ENCODE data around the gene RC3H2.

DNA sequence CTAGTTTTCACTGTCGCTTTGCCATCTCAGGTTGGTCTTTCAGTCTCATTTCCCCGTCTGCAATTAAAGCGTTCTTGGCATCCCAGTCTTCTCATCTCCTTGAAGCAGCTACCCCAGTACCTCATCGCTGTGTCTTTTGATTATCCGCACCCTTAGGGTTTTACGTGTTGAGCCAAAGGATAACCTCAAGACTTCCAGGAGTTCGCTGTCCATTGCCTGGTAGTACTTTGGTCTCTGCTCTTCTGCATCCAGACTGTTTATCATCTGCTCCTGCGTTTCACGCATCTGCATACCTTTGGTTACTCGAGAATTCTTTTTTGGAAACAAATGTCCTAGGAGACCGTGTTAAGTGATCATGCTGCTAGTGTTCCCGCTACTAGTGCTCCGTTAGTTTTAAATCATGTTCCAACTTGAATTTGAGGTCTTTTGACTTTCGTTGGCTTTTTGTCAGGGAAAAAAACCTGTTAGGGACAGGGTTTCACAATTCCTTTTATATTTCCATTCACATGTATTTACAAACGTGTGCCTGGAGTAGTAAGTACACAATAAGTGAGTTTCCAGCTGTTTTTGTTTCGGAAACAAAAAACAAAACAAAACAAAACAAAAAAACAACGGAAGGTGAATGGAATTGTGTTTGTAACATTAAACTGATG lies 36.5 kb upstream of the RC3H2 start:
- TF ChIP-seq POLR2AphosphoS5 (IDR thresholded peaks at IDR 0.05; ENCODE audit: low read depth, low read length) (no peak), POLR2A (IDR thresholded peaks at IDR 0.05; ENCODE audit: low read depth, low read length) (no peak)
